ENCODE data around the gene CATSPERE. TPM values are rescaled to one million over a fixed set of nuclear protein-coding genes. Genes with fewer than 3 reads are reported as not detected.

The CATSPERE gene
- total and polyA plus RNA-seq, 2 of the 8 experiments (the other 6 are each of a cell fraction or from before 2014, with no cell fraction given): 0.05 to 0.45 TPM

- Histone ChIP-seq H2BK20ac (ENCODE audit: low read length) (no peak overlapping the region), H3K18ac (ENCODE audit: extremely low read depth, low read length) (no peak overlapping the region), H3K79me2 (ENCODE audit: control insufficient read depth in 1 of 2, insufficient read depth in 2 of 2, low read length in 2 of 2) (peaks cover 9 to 95% of the 10 kb centered on the region in 2 experiments), H2BK15ac (ENCODE audit: low read length) (no peak overlapping the region), H3K36me3 (ENCODE audit: control insufficient read depth in 2 of 4, insufficient read depth in 4 of 4, low read length in 3 of 4) (peaks cover 0 to 2% (median 0%) of the 10 kb centered on the region in 4 experiments; a peak in 1 of 8 replicates), H3K23me2 (ENCODE audit: low read depth, low read length) (no peaks in the 10 kb centered on the region), H3K9me3 (ENCODE audit: insufficient read depth in 2 of 2, low read depth in 1 of 2, low read length in 1 of 2) (no peaks in the 10 kb centered on the region), H4K20me1 (replicated peaks in 1 of 2; ENCODE audit: control insufficient read depth in 1 of 2, insufficient read depth in 2 of 2, low read length in 2 of 2) (peaks cover 0 to 9% of the 10 kb centered on the region in 2 experiments), H3K4me1 (replicated peaks in 1 of 4; ENCODE audit: control insufficient read depth in 3 of 4, insufficient read depth in 4 of 4, low read length in 3 of 4) (peaks cover 7 to 22% (median 15%) of the 10 kb centered on the region in 4 experiments), H3K4ac (replicated peaks; ENCODE audit: insufficient read length, low read depth, low read length) (no peak overlapping the region), H3K27me3 (replicated peaks in 1 of 4; ENCODE audit: control insufficient read depth in 3 of 4, extremely low read depth in 1 of 4, insufficient read depth in 3 of 4, low read length in 3 of 4) (no peaks in the 10 kb centered on the region), H3K27ac (ENCODE audit: low read depth, low read length) (no peak overlapping the region), H3K14ac (ENCODE audit: insufficient read length) (no peak overlapping the region), H3K9ac (replicated peaks in 1 of 4; ENCODE audit: extremely low read depth in 1 of 4, low read depth in 3 of 4, low read length in 3 of 4) (no peak overlapping the region), H2BK120ac (replicated peaks; ENCODE audit: low read depth, low read length) (no peak overlapping the region), H4K8ac (ENCODE audit: extremely low read depth, insufficient read depth, low read length) (no peak overlapping the region), H3K23ac (ENCODE audit: insufficient read length) (no peak overlapping the region), H2BK5ac (ENCODE audit: low read depth, low read length) (no peak overlapping the region), H3K79me1 (ENCODE audit: low read depth, low read length) (peaks cover 5% of the 10 kb centered on the region), H2AFZ (ENCODE audit: low read length) (no peak overlapping the region), H4K5ac (ENCODE audit: insufficient read length, low read depth, low read length) (no peak overlapping the region), H3K4me2 (ENCODE audit: insufficient read depth in 1 of 2, low read depth in 2 of 2, low read length in 2 of 2) (no peak overlapping the region), H3K56ac (replicated peaks; ENCODE audit: insufficient read length, low read depth, low read length) (no peak overlapping the region), H2BK12ac (ENCODE audit: low read depth, low read length) (no peak overlapping the region), H4K91ac (replicated peaks; ENCODE audit: insufficient read length, low read length) (no peak overlapping the region), H3K4me3 (ENCODE audit: extremely low read depth in 1 of 4, insufficient read depth in 2 of 4, low read depth in 3 of 4, low read length in 4 of 4) (no peak overlapping the region), H2AK5ac (ENCODE audit: low read depth, low read length) (no peak overlapping the region)
- no peak for FAIRE-seq
- ChIA-PET CTCF (ENCODE audit: partially characterized antibody) (no interaction called here), POLR2A (ENCODE audit: partially characterized antibody) (interaction anchor here (0.5 to 2.0 kb wide), 5 partner anchors 7 to 453 kb away, joined by 3 to 5 read pairs (median 3); no protein-coding TSS in a partner anchor)
- DNase-seq (ENCODE audit: low read depth in 1 of 2, low spot score in 2 of 2): no peak
- 88% methylated on average over 2 of the region's 2 CpGs; no CpG with 5 or more reads in 1 of the 2 experiments for WGBS, 2 experiments (ENCODE audit: extremely low coverage in 1 of 2, insufficient coverage in 1 of 2, insufficient read length in 1 of 2, insufficient replicate concordance in 2 of 2, low coverage in 1 of 2, low lambda C conversion rate in 2 of 2, missing lambda C conversion rate in 1 of 2)
- TF ChIP-seq TBP (IDR thresholded peaks at IDR 0.05; ENCODE audit: low read depth, low read length) (no peak), SIRT6 (IDR thresholded peaks at IDR 0.05; ENCODE audit: low read length) (no peak), CHD2 (IDR thresholded peaks at IDR 0.05; ENCODE audit: low read length) (no peak)
Measured at GRCh38 chr1:244442850-244443249, 18.2 kb upstream of the CATSPERE start.
